ENCODE measurements around the gene C5orf58.

- peak in 2 of 5 experiments; percentile 19 to 25 for TF ChIP-seq CTCF (IDR thresholded peaks at IDR 0.05)
- no peak for TF ChIP-seq EP300 (IDR thresholded peaks at IDR 0.05; ENCODE audit: low read depth)
- TF ChIP-seq POLR2A (IDR thresholded peaks at IDR 0.05): no peak
- no peak for TF ChIP-seq POLR2AphosphoS5 (IDR thresholded peaks at IDR 0.05)
Observed at GRCh38 chr5:170216257-170216864, 16.4 kb upstream of the C5orf58 start.

All from transverse colon (tissue), 4 donors.